KG1 (cell line): ENCODE measurements around the gene GALM.

ENCODE experiments used
- DNase-seq: peaks from one replicate; lab custom pipeline; 2025; lab: John Stamatoyannopoulos, UW

GALM gene

GRCh38 chr2:38775097-38775920 lies 109.4 kb downstream of the GALM start:
- DNase-seq, result no peak

DNA sequence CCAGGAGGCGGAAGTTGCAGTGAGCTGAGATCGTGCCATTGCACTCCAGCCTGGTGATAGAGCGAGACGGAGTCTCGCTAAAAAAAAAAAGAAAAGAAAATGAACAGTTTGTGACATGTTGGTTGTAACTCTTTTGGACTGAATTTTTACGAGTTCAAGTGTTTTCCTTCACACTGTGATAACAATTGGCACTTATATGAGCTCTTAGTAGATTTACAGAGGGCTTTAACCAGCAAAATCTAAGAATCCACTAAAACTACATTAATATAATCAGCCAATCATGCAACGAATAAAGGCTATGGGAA lies 110.0 kb downstream of the GALM start:
- no peak for DNase-seq

GRCh38 chr2:38776531-38776930 lies 110.6 kb downstream of the GALM start:
- no peak for DNase-seq

- DNase-seq, result no peak
These were observed 112.8 kb downstream of the GALM start for GRCh38 chr2:38778687-38779082.

DNA sequence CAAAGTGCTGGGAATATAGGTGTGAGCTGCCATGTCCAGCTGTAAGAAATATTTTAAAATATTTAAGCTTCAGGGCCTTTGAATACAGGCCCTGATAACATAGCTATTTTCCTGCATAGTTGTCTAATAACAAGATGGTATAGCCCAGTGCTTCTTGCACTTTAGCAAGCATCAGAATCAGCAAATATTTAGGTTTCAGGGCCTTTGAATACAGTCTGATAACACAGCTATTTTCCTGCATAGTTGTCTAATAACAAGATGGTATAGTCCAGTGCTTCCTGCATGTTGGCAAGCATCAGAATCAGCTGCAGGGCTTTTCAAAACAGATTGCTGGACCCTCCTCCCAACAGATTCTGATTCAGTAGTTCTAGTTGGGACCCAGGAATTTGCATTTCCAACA lies 117.7 kb downstream of the GALM start:
- DNase-seq, result no peak
